Urothelium cell line (cell line): ENCODE data around the gene RBM14.
"Not testable (repeated sequence)": the region's sequence is repeated elsewhere in the genome, so short reads cannot be mapped to it uniquely, and the experiment has no call there.

Source experiments
- DNase-seq: peaks from one replicate; pipeline ENCODE4 v3.0.0; 2011; ENCODE audit warnings: low spot score, mixed read lengths
- FAIRE-seq: peaks from 2 replicates; lab custom pipeline; 2011; peaks lifted over from hg19 to GRCh38; lab: Jason Lieb, UNC

RBM14 gene

DNA sequence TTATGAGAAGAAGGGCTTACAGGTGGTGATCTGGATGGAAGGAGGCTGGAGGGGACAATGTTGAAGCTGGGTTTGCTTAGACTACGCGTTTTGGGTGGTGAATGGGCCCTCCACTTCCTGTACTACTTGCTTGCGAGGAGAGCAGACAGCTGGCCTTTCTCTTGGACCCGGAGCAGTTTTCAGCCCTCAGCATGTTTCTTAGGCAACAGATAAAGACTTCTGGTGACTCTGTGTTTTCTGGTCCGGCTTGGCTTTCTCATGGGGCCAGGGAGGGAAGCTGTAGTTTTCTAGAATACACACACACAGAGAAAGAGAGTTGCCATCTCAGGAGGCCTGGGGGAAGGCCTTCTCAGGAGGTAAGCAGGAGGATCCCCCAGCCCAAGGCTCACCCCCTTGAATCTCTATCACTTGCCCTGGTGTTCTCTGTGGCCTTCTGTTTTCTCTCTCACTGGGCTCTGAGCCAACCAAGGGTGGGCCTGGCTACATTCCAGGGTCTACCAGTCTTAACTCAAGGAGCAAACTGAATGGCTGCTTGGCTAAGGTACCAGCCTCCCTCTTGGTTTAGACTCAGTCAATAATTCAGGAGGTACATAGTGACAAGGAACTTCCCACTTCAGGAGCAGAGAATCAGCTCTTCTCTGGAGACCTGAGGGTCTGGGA, 21.1 kb upstream of the RBM14 start:
- no peak for FAIRE-seq
- no peak for DNase-seq

- DNase-seq (no peak), FAIRE-seq (no peak)
Measured at GRCh38 chr11:66598993-66599392, 17.4 kb upstream of the RBM14 start.

- DNase-seq (no peak), FAIRE-seq (no peak)
Measured at GRCh38 chr11:66600219-66600618, 16.2 kb upstream of the RBM14 start.

DNA sequence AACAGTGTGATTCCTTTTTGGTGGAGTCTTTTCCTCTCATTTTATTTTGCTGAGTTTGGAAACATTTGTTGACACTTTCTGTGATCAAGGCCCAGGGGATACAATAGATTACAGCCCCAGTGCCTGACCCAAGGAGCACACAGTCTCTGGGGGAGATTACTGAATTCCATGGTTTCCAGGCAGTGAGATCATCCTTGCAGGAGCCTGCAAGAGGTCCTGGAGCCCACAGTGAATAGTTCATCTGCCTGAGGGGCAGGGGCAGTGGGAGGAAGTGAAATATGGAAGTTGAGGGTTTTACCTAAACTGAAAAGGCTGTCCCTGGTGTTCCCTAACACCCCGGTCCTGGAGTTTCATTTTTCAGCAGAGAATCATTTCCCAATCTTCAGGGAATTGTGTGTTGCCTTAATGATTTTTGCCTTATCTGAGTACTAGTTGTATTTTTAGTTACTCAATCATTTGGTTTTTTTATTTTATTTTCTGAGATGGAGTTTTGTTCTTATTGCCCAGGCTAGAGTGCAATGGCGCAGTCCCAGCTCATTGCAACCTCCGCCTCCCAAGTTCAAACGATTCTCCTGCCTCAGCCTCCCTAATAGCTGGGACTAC, 15.7 kb upstream of the RBM14 start:
- DNase-seq (no peak), FAIRE-seq (no peak)

DNA sequence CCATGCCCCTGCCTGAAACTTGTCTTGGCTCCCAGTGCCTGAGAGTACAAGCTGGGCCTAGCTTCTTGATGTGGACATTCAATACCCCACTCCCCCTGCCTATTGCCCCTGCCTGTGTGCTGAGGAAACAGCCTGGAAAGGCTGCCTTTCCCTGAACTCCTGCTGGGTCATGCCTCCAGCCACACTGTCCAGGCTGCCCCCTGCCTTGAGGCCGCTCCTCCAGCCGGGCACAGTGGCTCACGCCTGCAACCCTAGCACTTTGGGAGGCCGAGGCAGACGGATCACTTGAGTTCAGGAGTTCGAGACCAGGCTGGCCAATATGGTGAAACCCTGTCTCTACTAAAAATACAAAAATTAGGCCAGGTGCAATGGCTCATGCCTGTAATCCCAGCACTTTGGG, 13.4 kb upstream of the RBM14 start:
- DNase-seq: no peak
- FAIRE-seq: no peak

DNA sequence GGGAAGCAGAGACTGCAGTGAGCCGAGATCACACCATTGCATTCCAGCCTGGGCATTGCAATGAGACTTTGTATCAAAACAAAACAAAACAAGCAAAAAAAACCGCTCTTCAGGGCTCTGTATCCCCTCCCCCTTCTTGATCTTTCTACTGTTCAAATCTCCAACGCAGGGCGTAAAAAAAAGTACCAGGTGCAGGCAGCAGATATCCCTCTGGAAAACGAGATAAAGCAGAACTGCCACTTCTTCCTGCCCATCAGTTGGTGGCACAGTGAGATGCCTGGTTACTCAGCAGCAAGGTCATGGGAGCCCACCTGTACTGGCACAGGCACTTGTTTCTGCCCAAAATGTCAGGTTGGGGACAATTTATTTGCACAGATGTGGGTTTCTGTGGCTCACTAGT, 12.3 kb upstream of the RBM14 start:
- no peak for FAIRE-seq

GRCh38 chr11:66606608-66607007, 9.8 kb upstream of the RBM14 start:
- not testable (repeated sequence) for FAIRE-seq, DNase-seq

More for the DNA sequence above, 12.3 kb upstream of the RBM14 start:
- no peak for DNase-seq

DNA sequence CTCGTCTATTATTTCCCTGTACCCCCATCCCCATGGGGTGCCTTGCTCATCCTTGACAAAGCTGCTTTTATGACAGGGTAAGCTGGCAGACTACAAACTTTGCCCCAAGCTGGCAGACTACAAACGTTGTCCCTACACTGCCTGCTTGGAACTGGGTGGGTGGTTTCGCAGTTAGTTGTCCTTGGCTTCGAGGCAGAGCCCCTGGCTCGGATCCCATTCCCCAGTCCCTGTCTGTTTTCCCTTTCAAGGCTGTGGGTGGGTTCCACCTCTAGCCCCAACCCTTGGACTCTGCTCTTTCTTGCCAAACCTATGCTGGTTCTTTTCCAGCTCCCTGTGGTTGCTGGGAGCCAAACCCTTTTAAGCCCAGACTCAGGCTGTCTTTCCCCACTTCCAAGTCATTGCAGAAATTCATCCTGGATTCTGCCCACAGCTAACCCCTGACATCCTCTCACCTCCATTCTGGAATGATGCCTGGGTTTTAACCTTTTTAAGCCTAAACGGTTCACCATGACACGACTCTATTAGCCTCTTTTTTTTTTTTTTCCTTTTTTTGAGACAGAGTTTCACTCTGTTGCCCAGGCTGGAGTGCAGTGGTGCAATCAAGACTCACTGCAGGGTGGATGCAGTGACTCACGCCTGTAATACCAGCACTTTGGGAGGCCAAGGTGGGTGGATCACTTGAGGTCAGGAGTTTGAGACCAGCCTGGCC, 9.2 kb upstream of the RBM14 start:
- no peak for FAIRE-seq
- no peak for DNase-seq

DNA sequence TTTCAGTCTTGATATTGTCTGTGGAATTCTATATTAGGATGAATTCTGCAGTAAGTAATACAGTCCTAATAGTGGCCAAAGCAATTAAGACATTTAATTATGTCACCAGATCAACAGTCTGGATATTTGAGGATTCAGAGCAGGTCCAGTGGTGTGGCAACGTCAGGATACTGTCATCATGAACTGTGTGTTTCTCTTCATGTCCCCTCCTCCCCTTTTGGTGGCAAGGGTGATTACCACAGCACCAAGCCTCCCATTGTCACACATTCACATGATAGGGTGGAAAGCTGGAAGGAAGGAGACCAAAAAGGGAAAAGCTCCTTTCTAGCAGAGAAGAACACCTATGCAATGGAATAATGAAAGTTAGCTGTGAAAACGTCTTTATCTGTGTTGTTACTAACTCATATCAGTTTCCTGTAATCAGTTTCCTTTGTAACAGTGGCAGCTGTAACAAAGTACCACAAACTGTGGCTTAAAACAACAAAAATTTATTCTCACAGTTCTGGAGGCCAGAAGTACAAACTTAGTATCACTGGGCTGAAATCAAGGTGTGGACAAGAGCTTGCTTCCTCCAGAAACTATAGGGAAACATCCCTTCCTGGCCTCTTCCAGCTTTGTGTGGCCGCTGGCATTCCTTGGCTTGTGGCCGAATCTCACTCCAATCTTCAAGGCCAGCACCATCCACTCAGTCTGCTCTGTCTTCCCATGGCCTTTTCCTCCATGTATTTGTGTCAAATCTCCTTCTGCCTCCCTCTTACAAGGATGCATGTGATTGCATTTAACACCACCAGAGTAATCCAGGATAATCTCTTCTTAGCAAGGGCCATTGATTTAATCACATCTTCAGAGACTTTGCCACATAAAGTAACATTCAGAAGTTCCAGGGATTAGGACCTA, 6.5 kb upstream of the RBM14 start:
- no peak for FAIRE-seq
- no peak for DNase-seq

DNA sequence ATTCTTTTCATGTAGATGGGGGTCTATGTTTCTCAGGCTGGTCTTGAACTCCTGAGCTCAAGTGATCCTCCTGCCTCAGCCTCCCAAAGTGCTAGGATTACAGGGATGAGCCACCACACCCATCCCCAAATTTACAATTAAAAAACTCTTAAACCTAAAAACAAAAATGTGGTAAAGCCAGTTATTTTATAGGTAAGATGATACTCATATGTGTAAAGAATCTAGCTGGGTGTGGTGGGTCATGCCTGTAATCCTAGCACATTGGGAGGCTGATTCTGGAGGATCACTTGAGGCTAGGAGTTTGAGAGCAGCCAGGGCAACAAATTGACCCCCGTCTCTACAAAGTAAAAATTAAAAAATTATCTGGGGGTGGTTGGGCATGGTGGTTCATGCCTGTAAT, 4.0 kb upstream of the RBM14 start:
- no peak for FAIRE-seq
- DNase-seq: no peak

DNA sequence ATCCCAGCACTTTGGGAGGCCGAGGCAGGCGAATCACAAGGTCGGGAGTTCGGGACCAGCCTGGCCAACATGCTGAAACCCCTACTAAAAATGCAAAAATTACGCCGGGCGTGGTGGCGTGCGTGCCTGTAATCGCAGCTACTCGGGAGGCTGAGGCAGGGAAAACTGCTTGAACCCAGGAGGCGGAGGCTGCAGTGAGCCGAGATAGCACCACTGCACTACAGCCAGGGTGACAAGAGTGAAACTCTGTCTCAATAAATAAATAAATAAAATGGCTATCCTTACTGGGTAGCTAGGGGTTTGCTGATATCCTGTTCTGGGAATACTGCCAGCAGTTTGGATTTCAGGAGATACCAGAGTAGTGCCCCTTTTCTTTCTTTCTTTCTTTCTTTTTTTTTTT, 2.4 kb upstream of the RBM14 start:
- no peak for FAIRE-seq
- no peak for DNase-seq

- FAIRE-seq (no peak), DNase-seq (no peak)
Measured at GRCh38 chr11:66617155-66617834, 865 bp downstream of the RBM14 start.

- no peak for FAIRE-seq
- DNase-seq: no peak
Measured at GRCh38 chr11:66619080-66619554, 2.7 kb downstream of the RBM14 start.

DNA sequence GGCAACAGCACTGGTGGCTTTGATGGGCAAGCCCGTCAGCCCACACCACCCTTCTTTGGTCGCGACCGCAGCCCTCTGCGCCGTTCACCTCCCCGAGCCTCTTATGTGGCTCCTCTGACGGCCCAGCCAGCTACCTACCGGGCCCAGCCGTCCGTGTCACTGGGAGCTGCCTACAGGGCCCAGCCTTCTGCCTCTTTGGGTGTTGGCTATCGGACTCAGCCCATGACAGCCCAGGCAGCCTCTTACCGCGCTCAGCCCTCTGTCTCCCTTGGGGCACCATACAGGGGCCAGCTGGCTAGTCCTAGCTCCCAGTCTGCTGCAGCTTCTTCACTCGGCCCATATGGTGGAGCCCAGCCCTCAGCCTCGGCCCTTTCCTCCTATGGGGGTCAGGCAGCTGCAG, 8.0 kb downstream of the RBM14 start:
- no peak for DNase-seq
- no peak for FAIRE-seq

DNA sequence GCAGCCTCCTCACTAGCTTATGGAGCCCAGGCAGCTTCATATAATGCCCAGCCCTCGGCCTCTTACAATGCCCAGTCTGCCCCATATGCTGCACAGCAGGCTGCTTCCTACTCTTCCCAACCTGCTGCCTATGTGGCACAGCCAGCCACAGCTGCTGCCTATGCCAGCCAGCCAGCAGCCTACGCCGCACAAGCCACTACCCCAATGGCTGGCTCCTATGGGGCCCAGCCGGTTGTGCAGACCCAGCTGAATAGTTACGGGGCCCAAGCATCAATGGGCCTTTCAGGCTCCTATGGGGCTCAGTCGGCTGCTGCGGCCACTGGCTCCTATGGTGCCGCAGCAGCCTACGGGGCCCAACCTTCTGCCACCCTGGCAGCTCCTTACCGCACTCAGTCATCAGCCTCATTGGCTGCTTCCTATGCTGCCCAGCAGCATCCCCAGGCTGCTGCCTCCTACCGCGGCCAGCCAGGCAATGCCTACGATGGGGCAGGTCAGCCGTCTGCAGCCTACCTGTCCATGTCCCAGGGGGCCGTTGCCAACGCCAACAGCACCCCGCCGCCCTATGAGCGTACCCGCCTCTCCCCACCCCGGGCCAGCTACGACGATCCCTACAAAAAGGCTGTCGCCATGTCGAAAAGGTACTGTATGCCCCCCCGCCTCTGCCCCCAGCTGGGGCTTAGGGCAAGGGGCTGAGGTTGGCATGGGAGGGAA, 8.8 kb downstream of the RBM14 start:
- DNase-seq (no peak), FAIRE-seq (no peak)

DNA sequence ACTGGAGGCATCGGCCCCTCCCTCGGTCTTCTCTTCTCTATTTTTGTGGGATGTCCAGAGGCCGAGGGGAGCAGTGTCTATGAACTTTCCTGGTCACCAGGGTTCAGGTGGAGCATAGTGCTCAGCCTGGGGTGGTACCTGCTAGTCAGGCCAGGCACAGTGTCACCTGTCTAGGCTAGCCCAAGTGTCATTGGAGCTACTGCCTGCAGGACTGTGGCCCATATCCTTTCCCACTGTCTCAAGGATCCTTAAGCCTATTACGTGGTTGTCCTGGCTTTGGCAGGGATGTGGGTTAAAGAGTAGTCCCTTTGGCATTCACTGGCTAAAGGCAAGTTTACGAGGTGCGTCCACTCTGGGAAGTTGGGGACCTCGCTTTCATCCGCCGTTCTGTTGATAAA, 9.3 kb downstream of the RBM14 start:
- DNase-seq (no peak), FAIRE-seq (no peak)

DNA sequence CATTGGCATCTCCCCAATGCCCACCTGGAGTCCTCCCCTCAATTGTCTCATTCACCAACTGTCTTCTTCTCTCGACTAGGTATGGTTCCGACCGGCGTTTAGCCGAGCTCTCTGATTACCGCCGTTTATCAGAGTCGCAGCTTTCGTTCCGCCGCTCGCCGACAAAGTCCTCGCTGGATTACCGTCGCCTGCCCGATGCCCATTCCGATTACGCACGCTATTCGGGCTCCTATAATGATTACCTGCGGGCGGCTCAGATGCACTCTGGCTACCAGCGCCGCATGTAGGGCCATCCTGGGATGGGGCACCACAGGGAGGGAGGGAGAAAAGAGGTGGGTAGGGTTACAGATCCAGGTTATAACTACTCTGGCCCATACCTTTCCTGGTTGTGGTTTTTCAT, 10.0 kb downstream of the RBM14 start:
- no peak for DNase-seq
- no peak for FAIRE-seq

- DNase-seq (no peak), FAIRE-seq (no peak)
Measured at GRCh38 chr11:66626926-66627325, 10.5 kb downstream of the RBM14 start.

DNA sequence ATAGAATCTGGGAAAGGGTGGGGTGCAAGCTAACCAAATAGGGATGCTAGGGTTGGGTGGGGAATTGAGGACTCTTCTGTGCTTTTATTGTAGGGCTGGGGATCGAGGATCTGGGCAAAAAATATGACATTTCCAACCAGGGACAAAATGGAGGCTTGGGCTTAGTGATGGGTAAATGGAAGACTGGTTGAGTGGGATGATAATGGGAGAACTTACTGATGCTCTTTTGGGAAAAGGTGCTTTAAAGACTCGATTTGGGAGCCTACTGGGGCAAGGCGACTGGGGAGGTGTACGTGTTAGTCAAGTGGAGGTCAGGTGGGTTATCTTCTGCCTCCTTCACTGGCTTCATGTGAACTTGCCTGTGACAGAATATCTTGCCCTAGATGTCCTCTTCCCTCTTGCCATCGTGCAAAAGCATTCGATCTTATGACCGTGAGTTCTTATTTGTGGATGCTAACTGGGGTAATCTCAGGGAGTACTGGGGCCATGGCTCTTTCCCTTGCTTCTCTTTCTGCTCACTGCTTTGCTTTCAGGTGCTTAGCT, 11.7 kb downstream of the RBM14 start:
- FAIRE-seq: no peak
- DNase-seq: no peak

DNA sequence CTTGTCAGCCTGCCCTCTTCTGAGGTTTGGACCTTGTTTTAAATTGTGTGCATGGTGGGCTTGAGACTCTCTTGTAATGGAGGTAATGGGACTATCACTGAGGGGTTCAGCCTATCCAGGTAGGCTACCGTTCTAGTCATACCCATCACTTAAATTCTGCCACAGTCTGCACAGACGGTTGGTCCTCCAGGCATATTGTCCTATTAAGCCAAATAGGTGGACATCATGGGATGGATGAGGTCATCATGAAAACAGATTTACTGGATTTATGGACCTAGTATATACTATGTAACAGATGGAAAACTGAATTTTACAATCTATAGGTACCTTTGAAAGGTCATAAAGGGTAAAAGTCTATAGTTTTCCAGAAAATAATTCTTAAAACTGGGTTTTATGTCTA, 12.9 kb downstream of the RBM14 start:
- no peak for DNase-seq

More for the DNA sequence above, 12.9 kb downstream of the RBM14 start:
- FAIRE-seq: no peak
